Activated CD4-positive, alpha-beta memory T cell treated with anti-CD3 and anti-CD28 coated beads for 36 hours (primary cell): Measurements from ENCODE around the gene TMEM169. TPM values are rescaled to one million over a fixed set of nuclear protein-coding genes. Genes with fewer than 3 reads are reported as not detected.
"Not testable (repeated sequence)": the region's sequence is repeated elsewhere in the genome, so short reads cannot be mapped to it uniquely, and the experiment has no call there.

ENCODE experiments used
- CTCF ChIA-PET: fragments of 350-600 bp; sonication (Branson Sonifier 250); formaldehyde crosslinking; loops from one replicate; lab custom pipeline; 2021; ENCODE audit warnings: antibody characterized with exemption, inconsistent platforms; lab: Charles Lee
- POLR2A ChIA-PET: fragments of 350-600 bp; sonication (Branson Sonifier 250); formaldehyde crosslinking; loops from one replicate; lab custom pipeline; 2021; ENCODE audit warnings: antibody characterized with exemption; lab: Charles Lee
- DNase-seq: peaks from one replicate; pipeline ENCODE4 v3.0.0-alpha.2; 2020
- H3K27ac Mint-ChIP-seq: one replicate; pipeline ENCODE4 v1.8.0; 2021; ENCODE audit warnings: mixed read lengths
- H3K27me3 Mint-ChIP-seq: one replicate; pipeline ENCODE4 v1.8.0; 2021; ENCODE audit warnings: mixed read lengths
- H3K36me3 Mint-ChIP-seq: one replicate; pipeline ENCODE4 v1.8.0; 2021; ENCODE audit warnings: mixed read lengths
- H3K4me1 Mint-ChIP-seq: one replicate; pipeline ENCODE4 v1.8.0; 2021; ENCODE audit warnings: low read depth, mixed read lengths
- H3K4me3 Mint-ChIP-seq: one replicate; pipeline ENCODE4 v1.8.0; 2021; ENCODE audit warnings: mild to moderate bottlenecking, mixed read lengths
- H3K9me3 Mint-ChIP-seq: one replicate; pipeline ENCODE4 v1.8.0; 2021; ENCODE audit warnings: mixed read lengths
- intact Hi-C: fragments of 100-400 bp; cut with micrococcal nuclease; formaldehyde crosslinking; loops from one replicate; pipeline ENCODE4 v1.15.1; 2023
- total RNA-seq, 2 experiments: library from RNA; stranded (reverse); gene quantifications; one replicate each; pipeline ENCODE4 v1.2.3, GENCODE V29; 2021

Gene TMEM169
- total RNA-seq, 2 experiments from 2014 or later, result 2.0 to 2.7 TPM

DNA sequence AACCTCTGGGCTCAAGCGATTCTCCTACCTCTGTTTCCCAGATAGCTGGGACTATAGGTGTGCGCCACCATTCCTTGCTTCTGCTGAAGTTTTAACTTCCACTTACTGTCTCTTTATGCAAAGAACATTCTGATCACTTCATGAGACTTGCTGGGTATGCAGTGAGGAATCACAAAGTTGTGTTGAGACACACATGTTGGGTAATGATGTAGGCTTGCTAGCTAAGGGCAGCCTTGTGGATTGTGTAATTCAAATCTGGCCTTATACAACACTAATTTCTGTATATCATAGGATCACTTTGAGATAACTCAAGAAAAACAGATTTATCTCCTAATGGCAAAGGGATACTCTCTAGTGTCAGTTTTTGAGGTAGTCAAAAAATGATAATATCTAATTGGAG is 51.7 kb downstream of the TMEM169 start:
- H3K4me3 Mint-ChIP-seq, result no peak overlapping the region
- H3K27me3 Mint-ChIP-seq, result no peaks in the 10 kb centered on the region
- CTCF ChIA-PET, result interaction anchor here (1.2 to 1.5 kb wide), 3 partner anchors 14 to 23 kb away, joined by 3 to 6 read pairs (median 5); no protein-coding TSS in a partner anchor
- no peaks in the 10 kb centered on the region for H3K9me3 Mint-ChIP-seq
- peaks cover 74% of the 10 kb centered on the region for H3K36me3 Mint-ChIP-seq
- DNase-seq, result no peak
- POLR2A ChIA-PET, result interaction anchor here (1.1 to 1.2 kb wide), 3 partner anchors 9 to 20 kb away, joined by 3 to 4 read pairs (median 4); no protein-coding TSS in a partner anchor
- peak overlapping the region; percentile 71 for H3K27ac Mint-ChIP-seq
- H3K4me1 Mint-ChIP-seq, result peaks cover 67% of the 10 kb centered on the region
- intact Hi-C loops, result no loop called here

DNA sequence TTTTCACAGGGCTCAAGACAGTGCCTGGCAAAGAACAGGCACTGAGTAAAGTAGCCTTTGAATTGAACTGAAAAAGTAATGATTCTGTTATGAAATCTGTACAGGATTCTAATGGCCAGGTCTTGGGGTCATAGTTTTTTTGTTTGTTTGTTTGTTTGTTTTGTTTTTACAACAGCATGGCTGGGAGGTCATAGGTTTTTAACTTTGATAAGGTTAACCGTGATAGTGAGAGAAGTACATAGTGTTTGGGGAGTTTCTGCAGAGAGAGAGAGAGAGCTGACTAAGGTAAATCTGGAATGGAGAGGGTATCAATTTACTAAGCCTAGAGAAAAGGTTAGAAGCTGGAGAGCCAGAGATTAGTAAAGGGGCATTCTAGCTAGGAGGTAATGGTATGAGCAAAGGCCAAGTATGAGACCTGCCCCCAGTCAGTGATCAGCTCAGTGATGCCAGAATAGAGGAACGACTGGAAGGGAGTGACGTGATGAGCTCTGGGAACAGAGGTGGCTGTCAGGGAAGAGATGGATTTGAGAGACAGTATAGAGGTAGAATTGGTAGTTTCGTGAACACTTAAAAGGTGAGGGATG is 53.3 kb downstream of the TMEM169 start:
- Mint-ChIP-seq H3K27me3 (no peaks in the 10 kb centered on the region), H3K27ac (peak overlapping the region; percentile 86), H3K4me3 (no peak overlapping the region), H3K9me3 (no peaks in the 10 kb centered on the region), H3K4me1 (peaks cover 56% of the 10 kb centered on the region), H3K36me3 (peaks cover 77% of the 10 kb centered on the region)
- ChIA-PET CTCF (interaction anchor here (2.9 kb wide), 1 partner anchor 25 kb away, joined by 11 read pairs; no protein-coding TSS in a partner anchor), POLR2A (no interaction called here)
- intact Hi-C loops, result loop anchor here (1.0 kb wide), 1 partner anchor 25 kb away; no protein-coding TSS in a partner anchor
- no peak for DNase-seq

DNA sequence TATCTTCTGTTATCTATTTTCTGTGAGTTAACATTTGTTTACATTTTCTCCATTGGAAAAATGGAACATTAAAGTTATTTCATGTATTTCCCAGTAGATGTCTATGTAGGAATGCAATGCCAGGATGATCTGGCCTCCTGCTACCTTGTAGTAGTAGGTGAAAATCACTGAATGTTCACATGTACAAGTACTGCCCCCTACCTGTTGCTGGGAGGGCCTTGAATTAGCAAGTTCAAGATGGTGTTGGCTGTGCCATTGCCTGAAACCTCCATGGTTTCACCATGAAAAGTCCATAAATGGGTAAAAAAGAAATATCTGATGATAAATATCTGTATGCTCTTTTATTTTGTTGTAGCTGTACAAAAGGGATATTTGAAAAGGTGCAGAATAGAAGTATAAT is 58.2 kb downstream of the TMEM169 start:
- Mint-ChIP-seq H3K4me1 (peaks cover 23% of the 10 kb centered on the region), H3K27ac (no peak overlapping the region), H3K36me3 (peaks cover 63% of the 10 kb centered on the region), H3K27me3 (no peaks in the 10 kb centered on the region), H3K9me3 (no peaks in the 10 kb centered on the region), H3K4me3 (no peak overlapping the region)
- CTCF ChIA-PET, result interaction anchor here (0.7 to 4.0 kb wide), 10 partner anchors 9 to 107 kb away, joined by 3 to 48 read pairs (median 4); partner anchors contain the start of gene XRCC5
- intact Hi-C loops, result loop anchor here (1.0 kb wide), 2 partner anchors 30 to 106 kb away; no protein-coding TSS in a partner anchor
- DNase-seq, result peak; percentile 43
- POLR2A ChIA-PET, result no interaction called here

DNA sequence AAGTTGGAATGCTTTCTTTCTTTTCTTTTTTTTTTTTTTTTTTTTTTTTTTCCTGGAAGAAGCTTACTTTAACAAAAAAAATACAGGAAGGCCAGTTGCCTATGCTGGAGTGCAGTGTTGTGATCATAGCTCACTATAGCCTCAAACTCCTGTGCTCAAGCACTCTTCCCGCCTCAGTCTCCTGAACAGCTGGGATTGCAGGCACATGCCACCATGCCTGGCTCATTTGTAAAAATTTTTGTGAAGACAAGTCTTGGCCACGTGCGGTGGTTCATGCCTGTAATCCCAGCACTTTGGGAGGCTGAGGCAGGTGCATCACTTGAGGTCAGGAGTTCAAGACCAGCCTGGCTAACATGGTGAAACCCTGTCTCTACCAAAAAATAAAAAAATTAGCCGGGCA is 59.8 kb downstream of the TMEM169 start:
- H3K9me3 Mint-ChIP-seq, H3K27ac Mint-ChIP-seq, H3K27me3 Mint-ChIP-seq, intact Hi-C loops, POLR2A ChIA-PET, H3K4me3 Mint-ChIP-seq, DNase-seq: not testable (repeated sequence)
- CTCF ChIA-PET, result interaction anchor here (0.6 to 4.0 kb wide), 7 partner anchors 8 to 123 kb away, joined by 3 to 48 read pairs (median 5); partner anchors contain the start of gene XRCC5
- Mint-ChIP-seq H3K4me1 (peaks cover 10% of the 10 kb centered on the region), H3K36me3 (peaks cover 50% of the 10 kb centered on the region)

DNA sequence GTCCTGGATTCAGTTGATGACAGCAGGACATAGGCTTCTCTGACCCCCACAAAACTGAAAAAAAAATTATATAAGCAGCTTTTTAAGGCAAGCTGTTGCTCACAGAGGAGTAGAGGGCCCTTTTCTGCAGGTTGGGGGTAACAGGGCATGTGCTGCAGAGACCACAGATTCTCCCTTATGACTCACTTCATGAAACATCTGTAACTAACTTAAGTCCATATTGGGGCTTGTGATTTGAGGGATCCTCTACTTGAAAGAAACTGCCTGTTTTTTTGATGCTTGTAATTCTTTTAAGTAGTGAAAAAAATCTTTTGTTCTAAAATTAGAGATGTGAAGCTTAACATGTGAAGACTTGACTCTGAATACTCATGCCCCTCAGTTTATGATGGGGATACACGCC is 60.8 kb downstream of the TMEM169 start:
- no peaks in the 10 kb centered on the region for H3K9me3 Mint-ChIP-seq
- peaks cover 53% of the 10 kb centered on the region for H3K36me3 Mint-ChIP-seq
- POLR2A ChIA-PET, result interaction anchor here (0.6 to 1.2 kb wide), 3 partner anchors 9 to 67 kb away, joined by 3 to 4 read pairs (median 4); no protein-coding TSS in a partner anchor
- peak overlapping the region; percentile 43 for H3K27ac Mint-ChIP-seq
- intact Hi-C loops, result no loop called here
- H3K4me1 Mint-ChIP-seq, result peaks cover 17% of the 10 kb centered on the region
- no peaks in the 10 kb centered on the region for H3K27me3 Mint-ChIP-seq
- peak; percentile 36 for DNase-seq
- CTCF ChIA-PET, result interaction anchor here (0.8 to 4.0 kb wide), 2 partner anchors 31 to 109 kb away, joined by 3 to 48 read pairs; partner anchors contain the start of gene XRCC5
- H3K4me3 Mint-ChIP-seq, result no peak overlapping the region

DNA sequence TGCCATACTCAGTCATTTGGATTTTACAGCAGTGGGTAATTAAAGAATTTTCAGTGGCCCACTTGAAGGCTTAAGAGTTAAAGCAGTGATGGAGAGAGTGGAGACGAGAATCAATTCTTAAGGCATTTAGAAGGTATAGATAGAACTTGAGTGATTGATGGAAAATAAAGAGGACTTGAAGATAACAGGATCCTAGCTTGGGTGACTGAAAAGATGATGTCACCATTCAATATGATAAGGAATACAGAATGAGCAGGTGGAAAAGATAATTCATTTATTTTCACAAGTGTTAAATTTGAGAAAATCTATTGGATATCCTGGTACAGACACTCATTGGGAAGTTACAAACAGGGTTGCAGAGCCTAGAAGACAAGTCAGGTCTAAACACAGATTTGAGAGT is 62.7 kb downstream of the TMEM169 start:
- CTCF ChIA-PET, result no interaction called here
- no peak overlapping the region for H3K4me3 Mint-ChIP-seq
- peaks cover 55% of the 10 kb centered on the region for H3K36me3 Mint-ChIP-seq
- H3K4me1 Mint-ChIP-seq, result peaks cover 24% of the 10 kb centered on the region
- no peak for DNase-seq
- H3K27me3 Mint-ChIP-seq, result no peaks in the 10 kb centered on the region
- no peaks in the 10 kb centered on the region for H3K9me3 Mint-ChIP-seq
- POLR2A ChIA-PET, result no interaction called here
- intact Hi-C loops, result no loop called here
- H3K27ac Mint-ChIP-seq, result no peak overlapping the region

DNA sequence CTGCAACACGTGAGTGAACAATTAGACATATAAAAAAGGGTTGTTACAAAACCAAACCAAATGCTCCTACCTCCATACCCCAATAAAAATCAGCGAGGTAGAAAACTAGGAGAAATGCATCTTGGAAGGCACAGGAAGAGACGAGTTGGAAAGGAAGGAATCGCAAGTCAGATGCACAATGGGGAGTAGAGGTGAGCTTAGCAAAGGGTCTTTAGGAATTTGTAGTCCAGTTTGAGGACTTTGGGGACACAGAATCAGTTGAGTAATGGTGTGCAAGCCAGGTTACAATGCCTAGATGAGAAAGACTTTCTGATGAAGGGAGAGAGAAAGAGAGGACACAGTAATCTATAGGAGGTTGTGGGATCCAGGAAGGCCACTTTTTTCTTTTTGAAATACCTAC is 63.1 kb downstream of the TMEM169 start:
- no peaks in the 10 kb centered on the region for H3K27me3 Mint-ChIP-seq
- ChIA-PET CTCF (no interaction called here), POLR2A (no interaction called here)
- H3K9me3 Mint-ChIP-seq, result no peaks in the 10 kb centered on the region
- no peak overlapping the region for H3K27ac Mint-ChIP-seq
- DNase-seq, result no peak
- H3K4me3 Mint-ChIP-seq, result no peak overlapping the region
- intact Hi-C loops, result no loop called here
- peaks cover 29% of the 10 kb centered on the region for H3K4me1 Mint-ChIP-seq
- peaks cover 55% of the 10 kb centered on the region for H3K36me3 Mint-ChIP-seq

DNA sequence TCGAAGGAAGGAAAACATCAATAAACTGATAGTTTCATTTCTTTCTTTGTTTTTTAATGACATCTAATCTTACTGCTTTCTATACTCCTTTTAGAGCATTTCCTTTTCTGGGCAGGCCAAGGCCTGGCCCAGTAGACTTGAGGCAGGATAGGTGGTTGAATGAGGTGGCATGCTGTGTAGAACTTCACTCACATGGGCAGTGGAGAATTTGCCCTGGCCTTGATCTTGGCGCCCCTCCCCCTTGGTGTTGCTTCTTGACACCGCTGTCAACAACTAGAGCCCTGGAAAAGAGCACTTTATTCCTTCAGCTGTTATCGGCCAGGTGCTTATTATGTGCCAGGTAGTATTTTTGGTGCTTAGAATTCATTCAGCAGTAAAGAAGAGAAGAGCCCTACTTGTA is 64.9 kb downstream of the TMEM169 start:
- ChIA-PET POLR2A (interaction anchor here (0.7 to 1.2 kb wide), 2 partner anchors 26 to 36 kb away, joined by 3 read pairs; no protein-coding TSS in a partner anchor), CTCF (interaction anchor here (0.6 to 1.1 kb wide), 2 partner anchors 32 to 200 kb away, joined by 3 read pairs; no protein-coding TSS in a partner anchor)
- H3K27me3 Mint-ChIP-seq, result no peaks in the 10 kb centered on the region
- H3K27ac Mint-ChIP-seq, result peak overlapping the region; percentile 42
- intact Hi-C loops, result no loop called here
- H3K4me1 Mint-ChIP-seq, result peaks cover 33% of the 10 kb centered on the region
- H3K9me3 Mint-ChIP-seq, result no peaks in the 10 kb centered on the region
- DNase-seq, result no peak
- H3K4me3 Mint-ChIP-seq, result no peak overlapping the region
- peaks cover 51% of the 10 kb centered on the region for H3K36me3 Mint-ChIP-seq

DNA sequence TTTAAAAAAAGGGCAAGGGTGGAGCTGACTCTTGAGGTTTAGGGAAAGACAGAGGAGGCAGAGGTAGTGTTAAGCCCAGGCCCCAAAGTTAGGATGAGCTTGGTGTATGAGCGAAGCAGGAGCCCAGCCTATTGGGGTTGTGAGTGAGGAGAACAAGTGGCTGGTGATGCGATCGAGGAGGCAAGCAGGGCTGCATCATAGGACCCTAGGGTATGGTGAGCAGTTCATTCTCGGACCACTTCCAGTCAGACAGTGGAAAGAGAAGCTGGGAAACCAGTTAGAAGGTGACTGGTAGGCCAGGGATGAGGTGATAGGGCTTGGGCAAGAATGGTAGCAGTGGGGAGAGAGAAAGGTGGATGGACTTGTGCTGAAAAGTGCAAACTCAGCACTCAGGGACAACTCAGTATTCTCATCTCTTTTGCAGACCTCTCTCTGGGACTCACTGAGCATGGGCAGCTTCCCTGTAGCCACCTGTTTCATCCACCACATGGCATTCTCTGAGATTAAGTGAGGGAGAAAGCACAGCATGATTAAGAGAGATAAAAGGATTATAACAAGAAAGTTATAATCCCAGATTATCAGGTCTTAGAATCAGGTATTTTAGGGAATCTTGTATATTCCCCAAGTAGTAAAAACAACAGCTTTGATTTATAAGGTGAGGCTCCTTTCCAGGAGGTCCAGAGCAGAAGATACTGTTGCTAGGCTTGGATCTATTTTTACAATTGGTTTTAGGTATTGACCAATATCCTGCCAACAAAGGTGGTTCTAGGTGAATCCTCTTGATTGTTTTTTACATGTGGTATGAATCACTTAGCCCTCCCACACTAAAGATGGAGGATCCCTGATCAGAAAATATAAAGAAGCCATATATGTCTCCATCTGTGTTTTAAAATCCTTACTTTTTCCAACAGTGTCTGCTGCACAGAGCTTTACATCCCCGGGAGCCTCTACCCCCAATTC is 65.7 kb downstream of the TMEM169 start:
- intact Hi-C loops, result loop anchor here (2.0 kb wide), 1 partner anchor 47 kb away; no protein-coding TSS in a partner anchor
- H3K9me3 Mint-ChIP-seq, result no peaks in the 10 kb centered on the region
- H3K27me3 Mint-ChIP-seq, result no peaks in the 10 kb centered on the region
- CTCF ChIA-PET, result interaction anchor here (1.4 kb wide), 1 partner anchor 37 kb away, joined by 3 read pairs; no protein-coding TSS in a partner anchor
- peaks cover 55% of the 10 kb centered on the region for H3K36me3 Mint-ChIP-seq
- peak overlapping the region; percentile 55 for H3K27ac Mint-ChIP-seq
- no peak overlapping the region for H3K4me3 Mint-ChIP-seq
- H3K4me1 Mint-ChIP-seq, result peaks cover 33% of the 10 kb centered on the region
- DNase-seq, result no peak
- POLR2A ChIA-PET, result interaction anchor here (0.7 to 1.2 kb wide), 2 partner anchors 27 to 37 kb away, joined by 3 read pairs; no protein-coding TSS in a partner anchor

DNA sequence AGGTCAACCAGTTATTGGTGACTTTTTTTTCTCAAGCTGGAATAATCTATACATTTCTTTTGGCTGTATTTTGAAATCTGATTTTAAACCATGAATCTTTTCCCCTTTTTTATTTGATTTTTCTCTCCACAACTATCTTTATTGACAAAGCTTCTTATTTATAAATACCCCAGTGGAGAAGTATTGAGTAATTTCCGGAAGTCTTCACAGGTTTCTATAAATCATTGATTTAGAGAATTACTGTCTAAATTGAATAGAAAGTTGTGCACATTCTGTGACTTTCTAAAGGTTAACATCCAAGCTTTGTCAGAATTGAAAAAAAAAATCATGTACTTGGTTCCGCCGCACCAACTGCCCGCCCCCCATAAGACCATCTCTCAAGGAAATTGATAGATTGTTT is 67.3 kb downstream of the TMEM169 start:
- Mint-ChIP-seq H3K9me3 (no peaks in the 10 kb centered on the region), H3K4me1 (peaks cover 34% of the 10 kb centered on the region), H3K36me3 (peaks cover 56% of the 10 kb centered on the region), H3K27ac (no peak overlapping the region), H3K4me3 (no peak overlapping the region), H3K27me3 (no peaks in the 10 kb centered on the region)
- DNase-seq, result no peak
- ChIA-PET POLR2A (no interaction called here), CTCF (interaction anchor here (0.7 to 1.9 kb wide), 3 partner anchors 8 to 39 kb away, joined by 3 to 10 read pairs (median 3); no protein-coding TSS in a partner anchor)
- intact Hi-C loops, result loop anchor here (2.0 kb wide), 1 partner anchor 46 kb away; no protein-coding TSS in a partner anchor

DNA sequence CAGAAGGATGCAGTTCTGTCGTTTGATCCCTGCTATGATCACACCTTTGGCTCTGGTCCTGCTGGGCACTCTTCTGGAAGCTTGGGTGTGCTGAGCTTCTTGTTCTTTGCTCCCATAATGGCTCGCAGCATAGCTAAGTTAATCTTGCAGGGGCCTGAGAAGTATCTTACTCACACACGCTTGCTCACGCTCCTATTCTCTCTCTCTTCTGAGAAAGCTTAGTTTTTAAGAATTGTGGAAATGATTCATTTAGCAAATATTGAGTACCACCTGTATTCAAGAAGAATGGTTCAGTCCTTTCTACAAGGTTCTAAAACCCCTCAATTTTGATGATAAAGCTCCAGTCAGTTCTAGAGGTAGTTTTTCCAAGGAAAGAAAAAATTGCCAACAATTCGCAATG is 68.0 kb downstream of the TMEM169 start:
- no peaks in the 10 kb centered on the region for H3K9me3 Mint-ChIP-seq
- peaks cover 34% of the 10 kb centered on the region for H3K4me1 Mint-ChIP-seq
- POLR2A ChIA-PET, result no interaction called here
- DNase-seq, result no peak
- CTCF ChIA-PET, result interaction anchor here (0.7 to 1.9 kb wide), 4 partner anchors 9 to 255 kb away, joined by 3 to 10 read pairs (median 6); no protein-coding TSS in a partner anchor
- no peak overlapping the region for H3K4me3 Mint-ChIP-seq
- peaks cover 56% of the 10 kb centered on the region for H3K36me3 Mint-ChIP-seq
- H3K27me3 Mint-ChIP-seq, result no peaks in the 10 kb centered on the region
- intact Hi-C loops, result loop anchor here (2.0 to 5.0 kb wide), 2 partner anchors 45 to 253 kb away; no protein-coding TSS in a partner anchor
- peak overlapping the region; percentile 24 for H3K27ac Mint-ChIP-seq
